ENCODE measurements around the gene ARHGAP40.

DNA sequence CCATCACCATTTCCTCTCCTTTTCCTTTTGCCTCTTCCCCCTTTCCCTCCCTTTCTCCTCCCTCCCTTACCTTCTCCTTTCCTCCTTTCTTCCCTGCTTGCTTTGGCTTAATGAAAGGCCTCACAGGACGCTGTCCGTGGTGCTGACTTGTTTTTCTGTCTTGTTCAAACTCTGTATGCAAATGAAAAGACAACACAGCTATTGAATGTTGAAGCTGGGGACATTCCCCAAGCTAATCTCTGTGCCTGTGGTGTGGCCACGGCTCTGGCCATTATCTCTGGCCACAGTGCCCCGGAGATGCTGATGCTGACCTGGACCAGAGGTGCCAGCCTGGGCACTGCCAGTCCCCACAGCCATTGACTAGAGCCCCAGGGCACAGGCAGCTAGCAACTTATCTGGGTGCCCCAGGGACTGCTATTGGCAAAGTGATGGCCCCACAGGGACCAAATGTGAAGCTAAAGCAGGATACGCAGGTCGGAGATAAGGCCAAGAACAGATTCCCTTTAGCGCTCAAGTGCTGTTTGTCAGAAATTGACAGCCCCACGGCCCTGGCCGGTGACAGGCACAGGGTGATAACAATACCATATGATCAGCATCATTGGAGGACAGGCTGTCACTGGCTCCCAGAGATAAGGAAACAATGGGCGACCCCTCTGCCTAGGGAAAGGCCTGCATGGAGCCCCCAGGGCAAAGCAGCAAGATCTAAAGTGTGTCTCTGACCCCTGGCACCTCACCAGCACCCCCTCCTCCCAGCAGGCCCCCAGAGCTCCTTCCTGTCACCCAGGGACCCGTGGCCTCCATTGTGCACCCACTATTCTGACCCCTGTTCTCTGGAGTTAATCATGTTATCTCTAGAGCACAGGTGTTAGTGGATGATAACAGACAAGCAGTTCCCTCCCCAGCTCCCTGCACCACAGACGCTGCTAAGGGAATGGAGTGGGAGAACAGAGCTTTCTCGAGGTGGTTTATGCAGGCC lies 91.1 kb downstream of the ARHGAP40 start:
- TF ChIP-seq EZH2 (IDR thresholded peaks at IDR 0.05) (no peak), FOXP2 (optimal IDR thresholded peaks at IDR 0.05; ENCODE audit: control extremely low read depth, extremely low read length, insufficient read depth) (no peak)
